ENCODE results near the gene SHISAL1.

The SHISAL1 gene

DNA sequence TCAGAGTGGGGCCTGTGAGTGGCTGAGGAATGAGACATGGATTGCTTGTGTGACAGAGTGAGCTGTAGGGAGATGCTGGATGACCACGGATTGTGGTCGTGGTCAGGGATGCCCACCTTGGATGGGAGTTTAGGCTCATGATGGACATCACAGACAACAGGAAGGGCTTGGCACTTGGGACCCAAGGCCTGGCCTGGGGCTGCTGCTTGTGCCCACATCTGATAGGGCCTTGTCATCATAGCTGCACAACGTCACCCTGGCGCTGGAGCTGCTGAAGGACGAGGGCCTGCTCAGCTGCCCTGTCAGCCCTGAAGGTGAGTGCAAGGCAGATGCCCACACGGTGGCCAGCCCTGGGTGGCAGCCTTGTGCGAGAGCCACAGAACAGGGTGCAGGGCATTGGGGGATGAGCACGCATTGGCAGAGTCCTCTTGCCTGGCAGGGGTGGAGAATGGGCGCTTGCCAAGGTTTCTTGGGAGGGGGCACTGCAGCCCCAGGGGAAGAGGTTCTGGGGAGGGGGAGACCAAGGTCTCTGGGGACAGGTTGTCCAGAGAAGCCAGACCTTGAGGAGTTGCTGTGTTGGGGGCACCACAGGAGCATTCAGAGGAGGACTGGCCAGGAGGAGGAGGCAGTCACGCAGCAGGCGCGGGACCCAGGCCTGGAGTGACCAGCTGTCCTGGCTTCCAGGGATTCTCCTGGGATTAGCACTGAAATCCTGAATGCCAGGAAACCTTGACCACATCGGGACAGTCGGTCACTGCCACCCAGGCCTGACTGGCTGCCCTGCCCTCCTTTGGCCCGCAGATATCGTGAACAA, 107.0 kb downstream of the SHISAL1 start:
- H3K4me3 ChIP-seq (ENCODE audit: low read depth, low read length): no peak overlapping the region
- TF ChIP-seq CTCF (IDR thresholded peaks at IDR 0.05): no peak
- H2AFZ ChIP-seq: no peak overlapping the region
- no peaks in the 10 kb centered on the region for H3K79me2 ChIP-seq
- H3K9ac ChIP-seq: no peak overlapping the region
- H3K4me2 ChIP-seq (ENCODE audit: low read length): no peak overlapping the region
- no peak overlapping the region for H3K27ac ChIP-seq
- no peaks in the 10 kb centered on the region for H3K4me1 ChIP-seq
- H3K9me3 ChIP-seq (ENCODE audit: control insufficient read depth, low read length): no peaks in the 10 kb centered on the region
- no peaks in the 10 kb centered on the region for H3K36me3 ChIP-seq (ENCODE audit: control insufficient read depth, insufficient read depth, low read length)
- no peaks in the 10 kb centered on the region for H3K27me3 ChIP-seq (ENCODE audit: control insufficient read depth, insufficient read depth, low read length)

- no peak for TF ChIP-seq CTCF (IDR thresholded peaks at IDR 0.05)
- Histone ChIP-seq H3K4me3 (ENCODE audit: low read depth, low read length) (no peak overlapping the region), H3K79me2 (no peaks in the 10 kb centered on the region), H2AFZ (no peak overlapping the region), H3K27ac (no peak overlapping the region), H3K27me3 (ENCODE audit: control insufficient read depth, insufficient read depth, low read length) (no peaks in the 10 kb centered on the region), H3K4me1 (no peaks in the 10 kb centered on the region), H3K4me2 (ENCODE audit: low read length) (no peak overlapping the region), H3K9me3 (ENCODE audit: control insufficient read depth, low read length) (no peaks in the 10 kb centered on the region), H3K9ac (no peak overlapping the region), H3K36me3 (ENCODE audit: control insufficient read depth, insufficient read depth, low read length) (no peaks in the 10 kb centered on the region)
These were observed 107.8 kb downstream of the SHISAL1 start for GRCh38 chr22:44204739-44205515.

GRCh38 chr22:44203203-44203602, 109.5 kb downstream of the SHISAL1 start:
- H3K9me3 ChIP-seq (ENCODE audit: control insufficient read depth, low read length): no peaks in the 10 kb centered on the region
- H3K79me2 ChIP-seq: no peaks in the 10 kb centered on the region
- no peak overlapping the region for H3K9ac ChIP-seq
- no peaks in the 10 kb centered on the region for H3K27me3 ChIP-seq (ENCODE audit: control insufficient read depth, insufficient read depth, low read length)
- H3K4me1 ChIP-seq: no peaks in the 10 kb centered on the region
- TF ChIP-seq CTCF (IDR thresholded peaks at IDR 0.05): no peak
- no peak overlapping the region for H3K4me2 ChIP-seq (ENCODE audit: low read length)
- H3K36me3 ChIP-seq (ENCODE audit: control insufficient read depth, insufficient read depth, low read length): no peaks in the 10 kb centered on the region
- H3K4me3 ChIP-seq (ENCODE audit: low read depth, low read length): no peak overlapping the region
- H3K27ac ChIP-seq: no peak overlapping the region
- H2AFZ ChIP-seq: no peak overlapping the region

DNA sequence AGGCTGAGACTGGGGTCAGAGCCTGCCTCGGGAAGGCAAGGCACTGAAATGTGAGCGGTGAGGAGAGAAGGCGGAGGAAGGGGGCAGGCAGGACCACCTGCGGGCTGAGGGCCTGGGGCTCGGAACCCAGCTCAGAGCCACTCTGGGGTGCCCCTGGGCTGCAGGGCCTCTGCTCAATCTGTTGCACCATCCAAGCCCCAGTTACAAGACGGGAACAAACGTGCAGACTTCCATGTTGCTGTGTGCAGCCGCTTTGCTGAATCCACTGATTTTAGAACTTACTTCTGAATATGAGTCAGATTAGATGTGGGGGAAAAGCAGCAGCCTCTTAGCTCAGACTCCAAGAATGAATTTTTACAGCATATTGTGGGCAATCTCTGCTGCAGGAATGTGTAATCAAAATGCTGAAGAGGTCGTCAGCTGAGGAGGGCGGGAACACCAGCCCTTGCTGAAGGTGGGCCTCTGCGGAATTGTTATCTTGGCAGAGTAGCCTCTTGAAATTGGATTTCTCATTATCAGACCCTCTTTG, 110.4 kb downstream of the SHISAL1 start:
- H3K27ac ChIP-seq: no peak overlapping the region
- no peak overlapping the region for H2AFZ ChIP-seq
- TF ChIP-seq CTCF (IDR thresholded peaks at IDR 0.05): no peak
- H3K36me3 ChIP-seq (ENCODE audit: control insufficient read depth, insufficient read depth, low read length): no peaks in the 10 kb centered on the region
- no peaks in the 10 kb centered on the region for H3K4me1 ChIP-seq
- H3K4me2 ChIP-seq (ENCODE audit: low read length): no peak overlapping the region
- H3K27me3 ChIP-seq (ENCODE audit: control insufficient read depth, insufficient read depth, low read length): no peaks in the 10 kb centered on the region
- no peak overlapping the region for H3K9ac ChIP-seq
- H3K9me3 ChIP-seq (ENCODE audit: control insufficient read depth, low read length): no peaks in the 10 kb centered on the region
- no peaks in the 10 kb centered on the region for H3K79me2 ChIP-seq
- H3K4me3 ChIP-seq (ENCODE audit: low read depth, low read length): no peak overlapping the region
